ENCODE measurements around the gene WNT11. TPM values are rescaled to one million over a fixed set of nuclear protein-coding genes. Genes with fewer than 3 reads are reported as not detected.

The WNT11 gene
- total and polyA plus RNA-seq, 2 of the 13 experiments (the other 11 are each of a cell fraction or from before 2014, with no cell fraction given), result 0.34 to 0.66 TPM

- TF ChIP-seq ZNF503 (CRISPR knock-in tag; IDR thresholded peaks at IDR 0.05), result no peak
- TF ChIP-seq ARHGAP35 (CRISPR knock-in tag; IDR thresholded peaks at IDR 0.05; ENCODE audit: borderline replicate concordance), result no peak
- no peak for TF ChIP-seq ZNF879 (CRISPR knock-in tag; IDR thresholded peaks at IDR 0.05)
- no peak for TF ChIP-seq HMG20A (CRISPR knock-in tag; IDR thresholded peaks at IDR 0.05; ENCODE audit: borderline replicate concordance)
- TF ChIP-seq ZNF570 (CRISPR knock-in tag; IDR thresholded peaks at IDR 0.05; ENCODE audit: borderline replicate concordance), result no peak
- no peak for TF ChIP-seq KAT7 (CRISPR knock-in tag; IDR thresholded peaks at IDR 0.05; ENCODE audit: borderline replicate concordance)
- no peak for TF ChIP-seq NPAS2 (CRISPR knock-in tag; IDR thresholded peaks at IDR 0.05; ENCODE audit: borderline replicate concordance)
- no peak for TF ChIP-seq ZKSCAN1 (IDR thresholded peaks at IDR 0.05; ENCODE audit: low read length)
- 0 out of 2 replicates have a peak, but pooled peaks have one; percentile 52 for TF ChIP-seq KDM5B (CRISPR knock-in tag; IDR thresholded peaks at IDR 0.05; ENCODE audit: borderline replicate concordance)
- no peak for TF ChIP-seq MLX (CRISPR knock-in tag; IDR thresholded peaks at IDR 0.05)
- TF ChIP-seq ELF3 (CRISPR knock-in tag; IDR thresholded peaks at IDR 0.05), result no peak
- TF ChIP-seq, protein P1, sequence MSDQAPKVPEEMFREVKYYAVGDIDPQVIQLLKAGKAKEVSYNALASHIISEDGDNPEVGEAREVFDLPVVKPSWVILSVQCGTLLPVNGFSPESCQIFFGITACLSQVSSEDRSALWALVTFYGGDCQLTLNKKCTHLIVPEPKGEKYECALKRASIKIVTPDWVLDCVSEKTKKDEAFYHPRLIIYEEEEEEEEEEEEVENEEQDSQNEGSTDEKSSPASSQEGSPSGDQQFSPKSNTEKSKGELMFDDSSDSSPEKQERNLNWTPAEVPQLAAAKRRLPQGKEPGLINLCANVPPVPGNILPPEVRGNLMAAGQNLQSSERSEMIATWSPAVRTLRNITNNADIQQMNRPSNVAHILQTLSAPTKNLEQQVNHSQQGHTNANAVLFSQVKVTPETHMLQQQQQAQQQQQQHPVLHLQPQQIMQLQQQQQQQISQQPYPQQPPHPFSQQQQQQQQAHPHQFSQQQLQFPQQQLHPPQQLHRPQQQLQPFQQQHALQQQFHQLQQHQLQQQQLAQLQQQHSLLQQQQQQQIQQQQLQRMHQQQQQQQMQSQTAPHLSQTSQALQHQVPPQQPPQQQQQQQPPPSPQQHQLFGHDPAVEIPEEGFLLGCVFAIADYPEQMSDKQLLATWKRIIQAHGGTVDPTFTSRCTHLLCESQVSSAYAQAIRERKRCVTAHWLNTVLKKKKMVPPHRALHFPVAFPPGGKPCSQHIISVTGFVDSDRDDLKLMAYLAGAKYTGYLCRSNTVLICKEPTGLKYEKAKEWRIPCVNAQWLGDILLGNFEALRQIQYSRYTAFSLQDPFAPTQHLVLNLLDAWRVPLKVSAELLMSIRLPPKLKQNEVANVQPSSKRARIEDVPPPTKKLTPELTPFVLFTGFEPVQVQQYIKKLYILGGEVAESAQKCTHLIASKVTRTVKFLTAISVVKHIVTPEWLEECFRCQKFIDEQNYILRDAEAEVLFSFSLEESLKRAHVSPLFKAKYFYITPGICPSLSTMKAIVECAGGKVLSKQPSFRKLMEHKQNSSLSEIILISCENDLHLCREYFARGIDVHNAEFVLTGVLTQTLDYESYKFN (CRISPR knock-in tag; conservative IDR thresholded peaks at IDR 0.05), result peak; percentile 84
- no peak for TF ChIP-seq NFYC (CRISPR knock-in tag; IDR thresholded peaks at IDR 0.05)
- TF ChIP-seq SMARCE1 (IDR thresholded peaks at IDR 0.05; ENCODE audit: borderline replicate concordance), result no peak
- TF ChIP-seq, protein P2, sequence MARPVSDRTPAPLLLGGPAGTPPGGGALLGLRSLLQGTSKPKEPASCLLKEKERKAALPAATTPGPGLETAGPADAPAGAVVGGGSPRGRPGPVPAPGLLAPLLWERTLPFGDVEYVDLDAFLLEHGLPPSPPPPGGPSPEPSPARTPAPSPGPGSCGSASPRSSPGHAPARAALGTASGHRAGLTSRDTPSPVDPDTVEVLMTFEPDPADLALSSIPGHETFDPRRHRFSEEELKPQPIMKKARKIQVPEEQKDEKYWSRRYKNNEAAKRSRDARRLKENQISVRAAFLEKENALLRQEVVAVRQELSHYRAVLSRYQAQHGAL (CRISPR knock-in tag; IDR thresholded peaks at IDR 0.05; ENCODE audit: not compliant biosample characterization), result no peak
- TF ChIP-seq, protein P3, sequence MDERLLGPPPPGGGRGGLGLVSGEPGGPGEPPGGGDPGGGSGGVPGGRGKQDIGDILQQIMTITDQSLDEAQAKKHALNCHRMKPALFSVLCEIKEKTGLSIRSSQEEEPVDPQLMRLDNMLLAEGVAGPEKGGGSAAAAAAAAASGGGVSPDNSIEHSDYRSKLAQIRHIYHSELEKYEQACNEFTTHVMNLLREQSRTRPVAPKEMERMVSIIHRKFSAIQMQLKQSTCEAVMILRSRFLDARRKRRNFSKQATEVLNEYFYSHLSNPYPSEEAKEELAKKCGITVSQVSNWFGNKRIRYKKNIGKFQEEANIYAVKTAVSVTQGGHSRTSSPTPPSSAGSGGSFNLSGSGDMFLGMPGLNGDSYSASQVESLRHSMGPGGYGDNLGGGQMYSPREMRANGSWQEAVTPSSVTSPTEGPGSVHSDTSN (CRISPR knock-in tag; IDR thresholded peaks at IDR 0.05), result no peak
- no peak; the same call in 1 of the 2 replicates for TF ChIP-seq ZNF317 (CRISPR knock-in tag; IDR thresholded peaks at IDR 0.05)
- TF ChIP-seq ZNF724P (CRISPR knock-in tag; IDR thresholded peaks at IDR 0.05; ENCODE audit: borderline replicate concordance), result no peak
- no peak for TF ChIP-seq GATA4 (IDR thresholded peaks at IDR 0.05; ENCODE audit: borderline replicate concordance, low read depth)
- TF ChIP-seq ZFYVE20 (CRISPR knock-in tag; IDR thresholded peaks at IDR 0.05; ENCODE audit: borderline replicate concordance, low read depth), result no peak
- no peak for TF ChIP-seq SP2 (CRISPR knock-in tag; IDR thresholded peaks at IDR 0.05)
- no peak for TF ChIP-seq ZBTB38 (CRISPR knock-in tag; IDR thresholded peaks at IDR 0.05)
- no peak for TF ChIP-seq CBX2 (IDR thresholded peaks at IDR 0.05; ENCODE audit: low read depth, low read length)
- no peak for TF ChIP-seq CBX2 (CRISPR knock-in tag; IDR thresholded peaks at IDR 0.05; ENCODE audit: low read depth)
These were observed 57.2 kb downstream of the WNT11 start (continued) for GRCh38 chr11:76148941-76149613.
